NCI-H1092 (cell line): Measurements from ENCODE around the gene NFAM1.

Source experiments
- DNase-seq: peaks from one replicate; lab custom pipeline; 2025; lab: John Stamatoyannopoulos, UW

Gene NFAM1

GRCh38 chr22:42432020-42432596 is at the start of gene NFAM1:
TSS of gene NFAM1 (minus strand) at chr22:42432403. CDS start at chr22:42432357, 46 bp downstream.
- no peak for DNase-seq

- no peak for DNase-seq
These were observed 42.9 kb upstream of the NFAM1 start for GRCh38 chr22:42475122-42475521.

GRCh38 chr22:42473484-42474193 is 41.4 kb upstream of the NFAM1 start:
- DNase-seq = no peak

- no peak for DNase-seq
These were observed 40.5 kb upstream of the NFAM1 start for GRCh38 chr22:42472671-42473070.

- DNase-seq = no peak
These were observed 39.2 kb upstream of the NFAM1 start for GRCh38 chr22:42471441-42471840.

- no peak for DNase-seq
These were observed 38.3 kb upstream of the NFAM1 start for GRCh38 chr22:42470366-42471082.

- DNase-seq = no peak
These were observed 36.6 kb upstream of the NFAM1 start for GRCh38 chr22:42468841-42469240.

- DNase-seq = peak; percentile 8
These were observed 29.8 kb upstream of the NFAM1 start for GRCh38 chr22:42462016-42462415.

- peak; percentile 72 for DNase-seq
These were observed 29.3 kb upstream of the NFAM1 start for GRCh38 chr22:42461511-42461910.

- DNase-seq = no peak
These were observed 27.3 kb upstream of the NFAM1 start for GRCh38 chr22:42459287-42460063.

GRCh38 chr22:42452916-42453315 is 20.7 kb upstream of the NFAM1 start:
- DNase-seq = no peak

- no peak for DNase-seq
These were observed 20.3 kb upstream of the NFAM1 start for GRCh38 chr22:42452456-42452855.

GRCh38 chr22:42451499-42452145 is 19.4 kb upstream of the NFAM1 start:
- no peak for DNase-seq

- DNase-seq = no peak
These were observed 18.7 kb upstream of the NFAM1 start for GRCh38 chr22:42450862-42451261.

- DNase-seq = no peak
These were observed 13.9 kb upstream of the NFAM1 start for GRCh38 chr22:42446151-42446550.

- DNase-seq = peak; percentile 71
These were observed 12.1 kb upstream of the NFAM1 start for GRCh38 chr22:42444077-42444904.

GRCh38 chr22:42443240-42444076 is 11.3 kb upstream of the NFAM1 start:
- no peak for DNase-seq

- DNase-seq = no peak
These were observed 10.5 kb upstream of the NFAM1 start for GRCh38 chr22:42442748-42443147.

GRCh38 chr22:42440728-42441127 is 8.5 kb upstream of the NFAM1 start:
- no peak for DNase-seq
